ENCODE results near the gene SPINK8.

DNA sequence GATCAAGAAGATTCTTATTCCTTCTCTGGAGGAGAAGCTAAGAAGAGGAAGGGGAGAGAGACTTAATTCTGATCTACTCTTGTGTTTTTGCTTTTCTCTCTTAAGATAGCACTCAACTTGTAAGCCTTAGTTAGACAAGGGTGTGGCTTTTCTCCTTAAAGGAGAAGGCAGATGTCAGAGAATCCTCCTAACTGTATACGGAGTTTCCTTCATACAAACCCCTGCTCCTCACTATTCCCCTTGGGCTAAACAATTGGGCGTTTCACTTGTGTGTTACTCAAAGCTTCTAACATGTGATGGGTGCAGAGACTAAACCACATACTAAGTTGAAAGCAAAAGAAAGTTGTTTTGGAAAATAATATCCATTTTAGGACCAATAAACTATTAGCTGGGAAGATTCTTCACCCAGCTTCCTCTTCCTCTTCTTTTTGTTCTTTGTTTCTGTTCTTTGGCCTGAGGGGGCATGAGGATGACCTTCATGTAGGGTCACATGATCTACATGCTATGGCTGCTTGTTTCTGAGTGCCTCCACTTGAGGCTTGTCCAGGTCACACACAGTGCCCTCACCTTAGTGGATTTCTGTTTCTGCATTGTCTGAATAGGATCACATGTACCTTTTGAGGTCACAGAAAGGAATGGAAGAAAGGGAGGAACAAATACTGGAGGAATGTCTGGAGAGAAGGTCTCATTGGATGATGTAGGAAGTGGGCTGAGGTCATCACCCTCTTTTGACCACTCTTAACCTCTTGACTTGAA is 14.6 kb downstream of the SPINK8 start:
- TF ChIP-seq CTCF (IDR thresholded peaks at IDR 0.05) (no peak), POLR2AphosphoS5 (IDR thresholded peaks at IDR 0.05) (no peak)

Data from suprapubic skin (tissue), 3 donors.